Stimulated activated CD4-positive, alpha-beta T cell treated with anti-CD3 and anti-CD28 coated beads, Interleukin-2, amount 100 ng/mL, for 4 hours (primary cell): ENCODE results near the gene PNPLA5.
A peak's percentile ranks its signal among the peaks of the same experiment; 100 is the strongest.
"Not testable (repeated sequence)": the region's sequence is repeated elsewhere in the genome, so short reads cannot be mapped to it uniquely, and the experiment has no call there.

Experiments
- DNase-seq: peaks from one replicate; pipeline ENCODE4 v3.0.0-alpha.2; 2020; ENCODE audit warnings: low read depth

The PNPLA5 gene

GRCh38 chr22:43891360-43892182, at the start of gene PNPLA5:
TSS of gene PNPLA5 (minus strand) at chr22:43892013. CDS start at chr22:43891880, 133 bp downstream.
- peak; percentile 14 for DNase-seq

DNA sequence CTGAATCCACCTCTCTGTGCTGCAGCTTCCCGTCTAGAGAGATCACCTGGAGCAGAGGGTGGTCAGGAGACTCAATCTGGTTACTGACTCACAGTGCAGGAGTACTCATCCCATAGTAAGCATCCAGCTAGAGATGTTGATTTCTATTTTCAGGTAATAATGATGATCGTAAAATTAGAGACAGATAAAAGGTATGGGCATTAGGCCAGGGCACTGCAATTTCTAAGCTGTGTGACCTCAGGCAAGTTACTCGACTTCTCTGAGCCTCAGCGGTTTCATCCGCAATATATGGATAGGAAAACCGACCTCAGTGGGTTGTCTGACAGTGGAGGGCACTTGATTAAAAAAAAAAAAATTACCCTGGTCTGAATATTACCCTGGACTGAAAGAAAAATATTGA, 49.6 kb upstream of the PNPLA5 start:
- no peak for DNase-seq

DNA sequence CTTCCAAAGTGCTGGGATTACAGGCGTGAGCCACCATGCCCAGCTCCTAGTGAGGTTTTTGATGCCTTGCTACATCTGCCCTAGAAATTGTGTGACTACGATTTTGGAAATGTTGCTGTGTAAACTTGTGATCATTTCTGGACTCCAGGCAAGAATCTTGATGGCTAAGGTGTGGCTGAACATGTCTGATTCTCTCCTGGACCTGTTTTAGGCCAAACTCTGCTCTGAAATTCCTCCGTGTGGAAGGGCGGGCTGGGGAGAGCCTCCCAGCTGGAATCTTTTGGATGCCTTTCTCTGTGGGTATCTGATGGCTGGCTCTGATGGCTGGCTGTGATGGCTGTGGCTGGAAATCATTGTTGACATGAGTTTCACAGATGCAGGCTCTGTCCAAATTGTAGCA, 40.0 kb upstream of the PNPLA5 start:
- no peak for DNase-seq

- no peak for DNase-seq
Observed at GRCh38 chr22:43928908-43929307, 37.1 kb upstream of the PNPLA5 start.

DNA sequence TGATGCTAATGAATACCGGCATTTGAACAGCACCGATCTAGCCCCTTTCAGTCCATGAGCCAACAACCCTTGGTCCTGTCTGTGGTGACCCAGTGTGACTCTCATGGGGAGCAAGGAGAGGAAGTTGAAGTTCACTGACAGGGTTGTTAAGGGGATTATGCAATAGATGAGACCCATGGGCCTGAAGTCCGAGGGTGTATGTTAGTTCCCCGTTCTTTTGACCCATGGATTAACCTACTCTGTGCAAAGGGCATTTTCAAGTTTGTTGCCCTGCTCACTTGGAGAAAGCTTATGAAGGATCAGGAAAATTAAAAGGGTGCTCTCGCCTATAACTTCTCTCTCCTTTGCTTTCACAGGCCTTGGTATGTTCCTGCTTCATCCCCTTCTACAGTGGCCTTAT, 36.7 kb upstream of the PNPLA5 start:
- no peak for DNase-seq

DNA sequence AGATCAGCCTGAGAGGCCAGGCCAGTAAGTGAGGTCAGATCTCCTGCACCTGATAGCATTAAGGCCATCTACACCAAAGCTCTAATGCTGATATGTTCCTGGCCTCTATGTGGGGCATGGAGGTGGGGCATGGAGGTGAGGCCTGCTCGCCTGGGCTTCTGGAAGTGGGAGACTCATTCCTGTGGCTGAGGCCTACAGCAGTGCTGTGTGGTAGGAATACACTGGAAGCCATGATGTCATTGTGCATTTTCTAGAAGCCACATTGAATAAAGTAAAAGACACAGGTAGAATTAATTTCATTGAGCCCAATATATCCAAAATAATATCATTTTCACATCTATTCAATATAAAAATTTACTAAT, 34.5 kb upstream of the PNPLA5 start:
- no peak for DNase-seq

- no peak for DNase-seq
Observed at GRCh38 chr22:43925433-43926348, 33.9 kb upstream of the PNPLA5 start.

DNA sequence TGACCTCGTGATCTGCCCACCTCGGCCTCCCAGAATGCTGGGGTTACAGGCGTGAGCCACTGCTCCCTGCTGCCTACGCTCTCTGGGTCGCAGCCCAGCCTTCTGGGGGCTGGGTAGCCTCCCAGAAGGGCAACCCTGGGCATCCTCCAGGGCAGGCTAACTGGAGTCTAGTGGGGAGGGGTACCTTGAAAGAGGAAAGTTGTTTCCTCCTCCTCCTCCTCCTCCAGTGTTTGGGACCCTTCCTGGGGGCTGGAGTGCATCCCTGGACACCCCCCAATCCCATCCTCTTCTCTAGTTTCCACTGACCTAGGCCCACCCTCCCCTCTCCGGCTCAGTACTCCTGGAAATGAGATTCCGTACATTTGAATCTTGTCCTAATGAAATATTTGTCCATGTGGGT, 33.1 kb upstream of the PNPLA5 start:
- DNase-seq, result no peak

- peak; percentile 72 for DNase-seq
Observed at GRCh38 chr22:43923631-43924464, 32.0 kb upstream of the PNPLA5 start, which contains the start of gene PNPLA3. TSS of gene PNPLA3 (plus strand) at chr22:43923805. CDS start at chr22:43923912, 107 bp downstream.

DNA sequence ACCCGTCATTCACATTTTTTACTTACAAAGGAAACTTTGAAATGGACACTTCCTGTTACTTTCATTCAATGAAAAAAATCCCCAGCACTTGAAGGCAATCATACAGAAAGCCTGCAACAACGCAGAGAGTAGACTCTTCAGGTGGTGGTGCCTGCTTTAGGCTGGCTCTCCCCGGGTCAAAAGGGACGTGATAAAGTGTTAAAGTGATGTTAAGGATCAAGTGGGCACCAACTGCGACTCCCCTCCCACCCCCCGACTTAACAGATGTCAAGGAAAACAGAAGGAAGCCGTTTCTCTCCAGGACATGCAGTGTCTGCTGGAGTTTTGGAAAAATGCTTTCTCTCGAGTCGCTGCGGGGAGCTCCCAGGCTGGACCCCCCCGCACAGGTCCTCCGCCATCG, 31.4 kb upstream of the PNPLA5 start:
- no peak for DNase-seq

- DNase-seq, result no peak
Observed at GRCh38 chr22:43922123-43922522, 30.3 kb upstream of the PNPLA5 start.

GRCh38 chr22:43921370-43921769, 29.6 kb upstream of the PNPLA5 start:
- no peak for DNase-seq

- no peak for DNase-seq
Observed at GRCh38 chr22:43919106-43919973, 27.5 kb upstream of the PNPLA5 start.

- DNase-seq, result no peak
Observed at GRCh38 chr22:43917521-43917920, 25.7 kb upstream of the PNPLA5 start.

DNA sequence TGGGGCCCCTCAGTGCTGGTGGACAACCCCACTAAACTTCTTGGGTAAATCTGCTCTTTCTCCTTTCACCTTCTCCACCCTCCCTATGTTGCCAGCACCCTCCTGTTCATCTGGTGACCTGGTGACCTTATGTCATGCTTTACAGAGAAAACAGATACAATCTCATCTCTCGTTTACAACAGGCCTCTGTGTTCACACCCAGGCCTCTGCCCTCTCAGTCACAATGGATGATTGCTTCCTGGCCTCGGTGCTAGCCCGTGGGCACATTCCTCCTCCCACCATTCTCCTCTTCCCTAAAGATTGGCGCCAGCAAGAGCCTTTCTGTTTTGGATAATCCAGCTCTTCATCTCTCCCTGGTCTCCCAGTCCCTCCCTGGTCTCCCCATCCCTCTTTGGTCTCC, 19.5 kb upstream of the PNPLA5 start:
- no peak for DNase-seq

DNA sequence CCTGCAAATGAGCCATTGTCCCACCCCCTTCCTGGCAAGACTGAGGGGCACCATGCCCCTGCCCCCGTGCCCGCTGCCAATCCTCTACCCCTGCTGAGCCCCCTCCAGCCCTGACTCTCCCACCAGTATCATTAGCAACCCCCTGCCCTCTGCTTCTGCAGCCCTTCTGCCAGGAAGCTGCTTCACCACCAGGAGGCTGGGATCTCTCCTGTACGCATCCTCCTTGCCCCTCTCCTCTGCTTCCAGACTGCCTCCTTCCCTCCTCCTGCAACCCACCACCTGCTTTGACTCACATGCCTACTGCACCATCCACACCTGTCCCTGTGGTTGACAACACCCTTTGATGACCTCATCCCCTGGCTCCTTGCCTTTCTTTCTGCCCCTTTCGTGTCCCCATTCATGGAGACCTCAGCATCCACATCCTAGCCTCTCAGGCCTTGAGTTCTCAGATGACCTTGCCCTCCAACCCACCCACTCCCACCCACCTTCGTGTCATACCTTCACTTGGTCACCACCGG, 18.4 kb upstream of the PNPLA5 start:
- DNase-seq, result no peak

DNA sequence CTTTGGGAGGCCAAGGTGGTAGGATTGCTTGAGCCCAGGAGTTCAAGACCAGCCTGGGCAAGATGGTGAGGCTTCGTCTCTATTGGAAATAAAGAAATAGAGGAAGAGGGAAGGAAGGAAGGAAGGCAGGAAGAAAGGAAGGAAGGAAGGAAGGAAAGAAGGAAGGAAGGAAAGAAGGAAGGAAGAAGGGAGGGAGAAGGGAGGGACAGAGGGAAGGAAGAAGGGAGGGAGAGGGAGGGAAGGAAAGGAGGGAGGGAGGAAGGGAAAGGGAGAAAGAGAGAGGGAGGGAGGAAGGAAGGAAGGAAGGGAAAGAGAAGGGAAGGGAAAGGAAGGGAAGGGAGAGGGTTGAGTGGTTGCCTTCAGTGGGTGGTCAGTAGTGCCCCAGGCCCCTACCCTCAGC, 17.9 kb upstream of the PNPLA5 start:
- DNase-seq, result no peak

GRCh38 chr22:43905681-43906080, 13.9 kb upstream of the PNPLA5 start:
- no peak for DNase-seq

DNA sequence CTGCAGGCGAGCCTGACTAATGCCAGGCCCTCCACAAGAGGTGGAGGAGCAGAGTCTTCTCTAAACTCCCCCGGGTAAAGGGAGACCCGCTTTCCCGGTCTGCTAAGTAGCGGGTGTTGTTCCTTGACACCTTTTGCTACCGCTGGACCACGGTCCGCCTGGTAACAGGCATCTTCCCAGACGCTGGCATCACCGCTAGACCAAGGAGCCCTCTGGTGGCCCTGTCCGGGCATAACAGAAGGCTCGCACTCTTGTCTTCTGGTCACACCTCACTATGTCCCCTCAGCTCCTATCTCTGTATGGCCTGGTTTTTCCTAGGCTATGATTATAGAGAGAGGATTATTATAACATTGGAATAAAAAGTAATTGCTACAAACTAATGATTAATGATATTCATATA, 12.6 kb upstream of the PNPLA5 start:
- not testable (repeated sequence) for DNase-seq

DNA sequence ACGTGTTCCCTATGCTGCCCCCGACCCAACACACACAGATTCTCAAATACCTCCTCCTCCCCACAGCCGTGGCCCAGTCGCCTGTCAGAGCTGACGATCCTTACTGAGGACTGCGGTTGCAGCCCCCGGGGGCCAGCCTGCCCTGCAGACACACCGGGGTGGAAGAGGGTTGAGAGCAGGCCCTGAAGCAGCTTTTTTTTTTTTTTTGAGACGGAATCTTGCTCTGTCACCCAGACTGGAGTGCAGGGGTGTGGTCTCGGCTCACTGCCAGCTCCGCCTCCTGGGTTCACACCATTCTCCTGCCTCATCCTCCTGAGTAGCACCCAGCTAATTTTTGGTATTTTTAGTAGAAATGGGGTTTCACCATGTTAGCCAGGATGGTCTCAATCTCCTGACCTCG, 11.2 kb upstream of the PNPLA5 start:
- not testable (repeated sequence) for DNase-seq
